Caco-2 (cell line): ENCODE results near the gene GPX1. TPM values are rescaled to one million over a fixed set of nuclear protein-coding genes. Genes with fewer than 3 reads are reported as not detected.

Experiments used
- BruUV-seq: library from RNA; stranded (reverse); fragments of 400-500 nt; replicated peaks from 2 replicates; lab custom pipeline; 2021; lab: Mats Ljungman, UMichigan
- CTCF ChIA-PET: fragments of 300-600 bp; sonication (Branson Sonifier 250); formaldehyde crosslinking; loops from one replicate; lab custom pipeline; 2022; ENCODE audit warnings: antibody characterized with exemption; lab: Charles Lee
- POLR2A ChIA-PET: fragments of 300-600 bp; sonication (Branson Sonifier 250); formaldehyde crosslinking; loops from one replicate; lab custom pipeline; 2022; ENCODE audit warnings: antibody characterized with exemption; lab: Charles Lee
- DNase-seq, 2 experiments: peaks; one replicate each; pipeline versions ENCODE4 v3.0.0 to v3.0.0-alpha.2; 2020 to 2022
- H3K27me3 ChIP-seq: replicated peaks from 2 replicates; pipeline ENCODE4 v1.6.0; 2011; ENCODE audit warnings: low read length; ENCODE audit not compliant: control insufficient read depth, insufficient read depth
- H3K36me3 ChIP-seq: 2 replicates; pipeline ENCODE4 v1.5.1; 2011; ENCODE audit warnings: low read length; ENCODE audit not compliant: control insufficient read depth, insufficient read depth
- H3K4me1 ChIP-seq: fragments of 250-450 bp; sonication (Bioruptor Pico); 2 replicates; pipeline ENCODE4 v1.5.1; 2020; ENCODE audit warnings: mild to moderate bottlenecking
- H3K4me3 ChIP-seq: 2 replicates; pipeline ENCODE4 v1.5.1; 2011; ENCODE audit warnings: low read depth, mild to moderate bottlenecking, control low read depth, low read length
- H3K9me3 ChIP-seq: fragments of 250-450 bp; sonication (Bioruptor Pico); 2 replicates; pipeline ENCODE4 v1.5.1; 2020; ENCODE audit warnings: mild to moderate bottlenecking, moderate library complexity
- H3K27ac Mint-ChIP-seq: one replicate; pipeline ENCODE4 v1.8.0; 2022; ENCODE audit warnings: mixed read lengths; ENCODE audit not compliant: unreplicated experiment
- H3K27me3 Mint-ChIP-seq: one replicate; pipeline ENCODE4 v1.8.0; 2022; ENCODE audit warnings: mixed read lengths; ENCODE audit not compliant: insufficient read depth, unreplicated experiment
- H3K36me3 Mint-ChIP-seq: one replicate; pipeline ENCODE4 v1.8.0; 2022; ENCODE audit warnings: mild to moderate bottlenecking, mixed read lengths; ENCODE audit not compliant: insufficient read depth, unreplicated experiment
- H3K4me1 Mint-ChIP-seq: one replicate; pipeline ENCODE4 v1.8.0; 2022; ENCODE audit warnings: low read depth, mixed read lengths; ENCODE audit not compliant: unreplicated experiment
- H3K4me3 Mint-ChIP-seq: one replicate; pipeline ENCODE4 v1.8.0; 2022; ENCODE audit warnings: mild to moderate bottlenecking, moderate library complexity, mixed read lengths; ENCODE audit not compliant: unreplicated experiment
- H3K9me3 Mint-ChIP-seq: one replicate; pipeline ENCODE4 v1.8.0; 2022; ENCODE audit warnings: mixed read lengths; ENCODE audit not compliant: unreplicated experiment
- intact Hi-C: fragments of 100-400 bp; cut with micrococcal nuclease; formaldehyde crosslinking; loops from one replicate; pipeline ENCODE4 v1.10.0; 2022; ENCODE audit not compliant: unreplicated experiment
- total RNA-seq: library from RNA; stranded (reverse); gene quantifications from 2 replicates; pipeline ENCODE4 v1.2.3, GENCODE V29; 2022
- TF ChIP-seq, protein P1 (sequence below), 2 experiments: fragments of 200-600 bp in 1 of 2; IDR thresholded peaks; 1 replicate in 1 of 2; 2 replicates in 1 of 2; pipeline versions ENCODE4 v1.5.1 to v1.8.0; 2011 to 2022; ENCODE audit warnings: antibody characterized with exemption in 1 of 2, control low read depth in 1 of 2, inconsistent platforms in 1 of 2, low read depth in 1 of 2, low read length in 1 of 2, mild to moderate bottlenecking in 1 of 2, moderate library complexity in 1 of 2; ENCODE audit not compliant: insufficient read depth in 1 of 2, severe bottlenecking in 1 of 2, unreplicated experiment in 1 of 2

GPX1 gene
- total RNA-seq, 1 experiment from 2014 or later: 197 TPM

DNA sequence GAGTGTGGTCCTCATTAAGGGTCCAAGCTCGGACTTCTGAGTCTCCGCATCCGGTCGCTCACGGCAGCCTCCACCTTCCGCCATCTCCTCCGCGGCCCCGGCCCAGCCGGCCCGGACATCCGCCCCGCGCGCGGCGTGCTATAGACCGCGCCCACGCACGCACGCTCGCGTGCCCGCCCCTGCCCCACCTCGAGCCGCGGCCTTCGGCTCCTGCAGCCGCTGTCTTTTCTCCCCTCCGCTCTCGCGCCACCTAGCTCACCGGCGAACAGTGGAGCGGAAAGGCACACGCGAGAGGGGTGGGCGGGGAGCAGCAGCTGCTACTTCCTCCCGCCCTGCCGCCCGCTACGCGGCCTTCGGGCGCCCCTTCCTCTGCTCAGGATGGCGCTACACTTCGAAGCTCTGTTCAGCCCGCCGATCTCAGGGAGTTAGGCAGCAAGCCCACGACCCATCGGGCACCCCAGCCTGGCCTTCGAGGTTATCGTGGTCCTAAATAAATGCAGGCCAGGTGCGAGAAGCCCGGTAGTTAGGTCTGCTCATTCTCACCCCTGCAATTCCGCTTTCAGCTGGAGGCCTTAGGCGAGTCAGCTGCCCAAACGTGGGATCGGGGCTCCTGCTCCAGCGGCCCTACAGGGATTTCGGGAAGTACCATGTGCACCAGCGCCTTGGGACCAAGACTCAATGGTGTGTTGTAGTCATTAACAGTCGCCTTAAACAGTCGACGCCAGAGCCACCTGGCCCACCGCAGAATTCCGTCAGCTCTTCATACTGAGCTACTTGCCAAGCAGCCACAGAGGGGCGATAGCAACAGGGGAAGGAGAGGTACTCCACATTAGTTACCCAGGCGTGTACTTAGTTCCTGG, 18.0 kb downstream of the GPX1 start, which contains the start of gene USP4:
Gene USP4 (minus strand): TSS at position 113 of the 860 bp plus-strand sequence. CDS start 29 bp downstream, at position 84.
- H3K4me3 Mint-ChIP-seq: peak within 1 kb of the TSS; percentile 91
- TF ChIP-seq, protein P1, sequence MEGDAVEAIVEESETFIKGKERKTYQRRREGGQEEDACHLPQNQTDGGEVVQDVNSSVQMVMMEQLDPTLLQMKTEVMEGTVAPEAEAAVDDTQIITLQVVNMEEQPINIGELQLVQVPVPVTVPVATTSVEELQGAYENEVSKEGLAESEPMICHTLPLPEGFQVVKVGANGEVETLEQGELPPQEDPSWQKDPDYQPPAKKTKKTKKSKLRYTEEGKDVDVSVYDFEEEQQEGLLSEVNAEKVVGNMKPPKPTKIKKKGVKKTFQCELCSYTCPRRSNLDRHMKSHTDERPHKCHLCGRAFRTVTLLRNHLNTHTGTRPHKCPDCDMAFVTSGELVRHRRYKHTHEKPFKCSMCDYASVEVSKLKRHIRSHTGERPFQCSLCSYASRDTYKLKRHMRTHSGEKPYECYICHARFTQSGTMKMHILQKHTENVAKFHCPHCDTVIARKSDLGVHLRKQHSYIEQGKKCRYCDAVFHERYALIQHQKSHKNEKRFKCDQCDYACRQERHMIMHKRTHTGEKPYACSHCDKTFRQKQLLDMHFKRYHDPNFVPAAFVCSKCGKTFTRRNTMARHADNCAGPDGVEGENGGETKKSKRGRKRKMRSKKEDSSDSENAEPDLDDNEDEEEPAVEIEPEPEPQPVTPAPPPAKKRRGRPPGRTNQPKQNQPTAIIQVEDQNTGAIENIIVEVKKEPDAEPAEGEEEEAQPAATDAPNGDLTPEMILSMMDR (IDR thresholded peaks at IDR 0.05; ENCODE audit: insufficient read depth in 1 of 2, low read depth in 1 of 2, low read length in 1 of 2, severe bottlenecking in 1 of 2, unreplicated experiment in 1 of 2): peak; percentile 15 to 81
- H3K27me3 ChIP-seq: no peaks in the 10 kb centered on the region
- ChIA-PET CTCF (interaction anchor here (0.5 to 1.9 kb wide), 34 partner anchors 9 to 1464 kb away, joined by 3 to 60 read pairs (median 6); partner anchors contain the start of genes AMT, DAG1, KLHDC8B and NICN1), POLR2A (interaction anchor here (0.6 to 2.2 kb wide), 15 partner anchors 10 to 333 kb away, joined by 3 to 34 read pairs (median 6); partner anchors contain the start of genes DAG1, GPX1, LAMB2 and NICN1)
- BruUV-seq: TSS peak; percentile 81
- peaks cover 16% of the 10 kb centered on the region for H3K4me1 Mint-ChIP-seq
- peak within 1 kb of the TSS; percentile 90 for H3K27ac Mint-ChIP-seq
- H3K36me3 Mint-ChIP-seq: peaks cover 23% of the 10 kb centered on the region
- peak within 1 kb of the TSS; percentile 73 for H3K4me3 ChIP-seq
- intact Hi-C loops: loop anchor here (1.0 kb wide), 4 partner anchors 18 to 334 kb away; partner anchors contain the start of genes APEH, GPX1 and TCTA
- no peaks in the 10 kb centered on the region for H3K36me3 ChIP-seq
- no peaks in the 10 kb centered on the region for H3K9me3 Mint-ChIP-seq
- 0 out of 2 replicates have a peak, but pooled peaks cover 4% of the 10 kb centered on the region for H3K4me1 ChIP-seq
- DNase-seq: peak; percentile 93 to 94
- no peaks in the 10 kb centered on the region for H3K27me3 Mint-ChIP-seq
- H3K9me3 ChIP-seq: no peaks in the 10 kb centered on the region

DNA sequence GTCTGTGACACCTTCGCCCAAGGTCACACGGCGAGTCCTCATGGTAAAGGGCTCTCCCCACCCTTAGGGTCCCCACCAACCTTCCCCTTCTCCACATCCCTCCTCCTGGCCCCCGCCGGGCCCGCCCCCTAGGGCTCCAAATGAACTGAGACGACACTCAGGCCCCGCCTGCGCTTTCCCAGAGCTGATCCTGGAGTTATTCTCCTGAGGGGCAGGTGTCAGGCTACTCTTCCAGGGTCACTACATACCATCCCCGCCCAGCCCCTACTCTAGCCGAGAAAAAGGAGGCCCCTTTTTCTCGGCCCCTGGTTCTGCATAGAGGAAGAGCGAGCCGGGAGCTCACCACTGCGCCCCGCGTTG, 18.6 kb downstream of the GPX1 start:
- no TSS peak for BruUV-seq
- ChIA-PET CTCF (interaction anchor here (0.6 to 1.9 kb wide), 26 partner anchors 9 to 1464 kb away, joined by 3 to 60 read pairs (median 6); partner anchors contain the start of genes AMT, KLHDC8B, NICN1 and QRICH1), POLR2A (interaction anchor here (0.5 to 2.2 kb wide), 12 partner anchors 11 to 332 kb away, joined by 3 to 34 read pairs (median 10); partner anchors contain the start of genes DAG1, GPX1, LAMB2 and NICN1)
- Mint-ChIP-seq H3K27ac (peak overlapping the region; percentile 90), H3K9me3 (no peaks in the 10 kb centered on the region), H3K27me3 (no peaks in the 10 kb centered on the region), H3K36me3 (peaks cover 29% of the 10 kb centered on the region), H3K4me3 (peak overlapping the region; percentile 91), H3K4me1 (peaks cover 13% of the 10 kb centered on the region)
- Histone ChIP-seq H3K9me3 (no peaks in the 10 kb centered on the region), H3K4me3 (peak overlapping the region; percentile 73), H3K4me1 (0 out of 2 replicates have a peak, but pooled peaks cover 4% of the 10 kb centered on the region), H3K36me3 (no peaks in the 10 kb centered on the region), H3K27me3 (no peaks in the 10 kb centered on the region)
- intact Hi-C loops: no loop called here
- TF ChIP-seq, protein P1 (IDR thresholded peaks at IDR 0.05; ENCODE audit: insufficient read depth in 1 of 2, low read depth in 1 of 2, low read length in 1 of 2, severe bottlenecking in 1 of 2, unreplicated experiment in 1 of 2): no peak
- DNase-seq: peak; percentile 64

DNA sequence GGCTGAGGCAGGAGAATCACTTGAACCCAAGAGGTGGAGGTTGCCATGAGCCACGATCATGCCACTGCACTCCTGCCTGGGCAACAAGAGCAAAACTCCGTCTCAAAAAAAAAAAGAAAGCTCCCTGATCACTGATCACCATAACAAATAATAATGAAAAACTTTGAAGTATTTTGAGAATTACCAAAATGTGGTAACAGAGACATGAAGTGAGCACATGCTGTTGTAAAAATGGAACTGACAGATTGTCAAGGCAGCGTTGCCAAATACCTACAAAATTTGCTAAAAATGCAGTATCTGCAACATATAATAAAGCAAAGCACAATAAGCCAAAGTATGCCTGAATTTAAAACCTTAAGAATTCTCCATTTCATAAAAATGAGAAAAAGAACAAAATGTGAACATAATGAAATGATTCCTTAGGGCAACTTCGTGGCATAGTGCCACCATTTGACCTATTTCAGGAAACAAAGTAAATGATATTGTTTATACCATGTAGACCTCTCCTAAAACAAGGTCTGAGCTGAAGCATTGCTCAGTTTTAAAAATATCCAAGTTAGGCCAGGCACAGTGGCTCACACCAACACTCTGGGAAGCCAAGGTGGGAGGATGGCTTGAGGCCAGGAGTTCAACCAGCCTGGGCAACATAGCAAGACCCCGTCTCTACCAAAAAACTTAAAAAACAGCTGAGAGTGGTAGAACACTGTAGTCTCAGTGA, 24.1 kb downstream of the GPX1 start:
- no peak overlapping the region for H3K4me3 ChIP-seq
- H3K27me3 Mint-ChIP-seq: no peaks in the 10 kb centered on the region
- no peak for DNase-seq
- H3K9me3 Mint-ChIP-seq: no peaks in the 10 kb centered on the region
- no peaks in the 10 kb centered on the region for H3K9me3 ChIP-seq
- H3K36me3 Mint-ChIP-seq: peaks cover 60% of the 10 kb centered on the region
- no peaks in the 10 kb centered on the region for H3K27me3 ChIP-seq
- H3K4me1 ChIP-seq: 0 out of 2 replicates have a peak, but pooled peaks cover 2% of the 10 kb centered on the region
- ChIA-PET CTCF (no interaction called here), POLR2A (no interaction called here)
- intact Hi-C loops: no loop called here
- no TSS peak for BruUV-seq
- peaks cover 2% of the 10 kb centered on the region for H3K4me1 Mint-ChIP-seq
- H3K36me3 ChIP-seq: no peaks in the 10 kb centered on the region; the same call in 1 of the 2 replicates
- no peak overlapping the region for H3K27ac Mint-ChIP-seq
- H3K4me3 Mint-ChIP-seq: no peak overlapping the region
- TF ChIP-seq, protein P1 (IDR thresholded peaks at IDR 0.05; ENCODE audit: insufficient read depth in 1 of 2, low read depth in 1 of 2, low read length in 1 of 2, severe bottlenecking in 1 of 2, unreplicated experiment in 1 of 2): no peak
